ENCODE results near the gene XYLT2.

Gene XYLT2

GRCh38 chr17:50347894-50348291 lies 2.0 kb downstream of the XYLT2 start:
- H3K4me3 ChIP-seq (ENCODE audit: low read depth, low read length): peak overlapping the region; percentile 66
- DNase-seq (ENCODE audit: low read depth): no peak
- no peak for TF ChIP-seq CTCF (IDR thresholded peaks at IDR 0.05; ENCODE audit: low read depth, low read length, missing control alignments)
- in situ Hi-C loops (cut with HindIII; ENCODE audit: low sequenced_read_pairs): no loop called here

- TF ChIP-seq CTCF (IDR thresholded peaks at IDR 0.05; ENCODE audit: low read depth, low read length, missing control alignments): no peak
- H3K4me3 ChIP-seq (ENCODE audit: low read depth, low read length): peak overlapping the region; percentile 3
- in situ Hi-C loops (cut with HindIII; ENCODE audit: low sequenced_read_pairs): no loop called here
- no peak for DNase-seq (ENCODE audit: low read depth)
Observed at GRCh38 chr17:50348522-50349242, 2.8 kb downstream of the XYLT2 start.

- in situ Hi-C loops (cut with HindIII; ENCODE audit: low sequenced_read_pairs): no loop called here
Observed at GRCh38 chr17:50349243-50349600, 3.3 kb downstream of the XYLT2 start.

GRCh38 chr17:50350733-50351132 lies 4.8 kb downstream of the XYLT2 start:
- in situ Hi-C loops (cut with HindIII; ENCODE audit: low sequenced_read_pairs): no loop called here
- DNase-seq (ENCODE audit: low read depth): no peak
- TF ChIP-seq CTCF (IDR thresholded peaks at IDR 0.05; ENCODE audit: low read depth, low read length, missing control alignments): no peak
- no peak overlapping the region for H3K4me3 ChIP-seq (ENCODE audit: low read depth, low read length)

More at GRCh38 chr17:50349243-50349600, 3.3 kb downstream of the XYLT2 start:
- DNase-seq (ENCODE audit: low read depth): no peak
- no peak overlapping the region for H3K4me3 ChIP-seq (ENCODE audit: low read depth, low read length)
- TF ChIP-seq CTCF (IDR thresholded peaks at IDR 0.05; ENCODE audit: low read depth, low read length, missing control alignments): no peak

- TF ChIP-seq CTCF (IDR thresholded peaks at IDR 0.05; ENCODE audit: low read depth, low read length, missing control alignments): no peak
- H3K4me3 ChIP-seq (ENCODE audit: low read depth, low read length): no peak overlapping the region
- in situ Hi-C loops (cut with HindIII; ENCODE audit: low sequenced_read_pairs): no loop called here
- no peak for DNase-seq (ENCODE audit: low read depth)
Observed at GRCh38 chr17:50352072-50352692, 6.3 kb downstream of the XYLT2 start.

GRCh38 chr17:50352693-50353599 lies 7.0 kb downstream of the XYLT2 start:
- no peak for DNase-seq (ENCODE audit: low read depth)
- H3K4me3 ChIP-seq (ENCODE audit: low read depth, low read length): no peak overlapping the region
- no peak for TF ChIP-seq CTCF (IDR thresholded peaks at IDR 0.05; ENCODE audit: low read depth, low read length, missing control alignments)
- in situ Hi-C loops (cut with HindIII; ENCODE audit: low sequenced_read_pairs): no loop called here
